ENCODE data around the gene EID2. TPM values are rescaled to one million over a fixed set of nuclear protein-coding genes. Genes with fewer than 3 reads are reported as not detected.

Gene EID2
- total RNA-seq, 6 donors from 2014 or later = 9.4 to 24.2 (median 16.2) TPM

DNA sequence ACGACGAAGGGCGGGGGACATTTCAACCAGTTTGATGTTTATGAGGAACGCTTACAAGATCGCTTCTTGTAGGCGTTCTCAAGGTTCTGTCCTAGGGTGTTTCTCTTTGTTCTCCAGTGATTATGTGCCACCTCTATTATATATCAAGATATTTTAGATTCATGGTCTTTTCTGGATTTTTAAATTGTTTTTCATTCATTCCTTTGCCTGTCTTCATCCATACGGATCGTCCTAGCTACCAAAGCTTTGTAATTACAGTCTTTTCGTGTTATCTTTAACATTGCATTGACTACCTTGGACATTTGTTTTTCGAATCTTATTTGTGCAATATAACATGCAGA is 342 bp upstream of the EID2 start:
- no peak for DNase-seq
- H3K36me3 ChIP-seq = no peaks in the 10 kb centered on the region
- 8 to 10% methylated on average over 10 of the region's 10 CpGs for WGBS, 2 donors
- peak overlapping the region in 3 of 4 donors; percentile 73 to 95 (median 90) for H3K4me3 ChIP-seq
- TF ChIP-seq POLR2A (IDR thresholded peaks at IDR 0.05) = no peak
- TF ChIP-seq POLR2AphosphoS5 (IDR thresholded peaks at IDR 0.05) = no peak
- TF ChIP-seq EP300 (IDR thresholded peaks at IDR 0.05) = no peak
- TF ChIP-seq, protein P1, sequence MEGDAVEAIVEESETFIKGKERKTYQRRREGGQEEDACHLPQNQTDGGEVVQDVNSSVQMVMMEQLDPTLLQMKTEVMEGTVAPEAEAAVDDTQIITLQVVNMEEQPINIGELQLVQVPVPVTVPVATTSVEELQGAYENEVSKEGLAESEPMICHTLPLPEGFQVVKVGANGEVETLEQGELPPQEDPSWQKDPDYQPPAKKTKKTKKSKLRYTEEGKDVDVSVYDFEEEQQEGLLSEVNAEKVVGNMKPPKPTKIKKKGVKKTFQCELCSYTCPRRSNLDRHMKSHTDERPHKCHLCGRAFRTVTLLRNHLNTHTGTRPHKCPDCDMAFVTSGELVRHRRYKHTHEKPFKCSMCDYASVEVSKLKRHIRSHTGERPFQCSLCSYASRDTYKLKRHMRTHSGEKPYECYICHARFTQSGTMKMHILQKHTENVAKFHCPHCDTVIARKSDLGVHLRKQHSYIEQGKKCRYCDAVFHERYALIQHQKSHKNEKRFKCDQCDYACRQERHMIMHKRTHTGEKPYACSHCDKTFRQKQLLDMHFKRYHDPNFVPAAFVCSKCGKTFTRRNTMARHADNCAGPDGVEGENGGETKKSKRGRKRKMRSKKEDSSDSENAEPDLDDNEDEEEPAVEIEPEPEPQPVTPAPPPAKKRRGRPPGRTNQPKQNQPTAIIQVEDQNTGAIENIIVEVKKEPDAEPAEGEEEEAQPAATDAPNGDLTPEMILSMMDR (IDR thresholded peaks at IDR 0.05) = peak in 1 of 6 experiments; percentile 2
- no peaks in the 10 kb centered on the region for H3K27me3 ChIP-seq
- peaks cover 12 to 24% (median 19%) of the 10 kb centered on the region in 4 donors for H3K4me1 ChIP-seq
- H3K27ac ChIP-seq = peak overlapping the region in 2 of 4 donors; percentile 94 to 96
- no peaks in the 10 kb centered on the region for H3K9me3 ChIP-seq
- ATAC-seq (ENCODE audit: low FRiP score in 2 of 2) = no peak

DNA sequence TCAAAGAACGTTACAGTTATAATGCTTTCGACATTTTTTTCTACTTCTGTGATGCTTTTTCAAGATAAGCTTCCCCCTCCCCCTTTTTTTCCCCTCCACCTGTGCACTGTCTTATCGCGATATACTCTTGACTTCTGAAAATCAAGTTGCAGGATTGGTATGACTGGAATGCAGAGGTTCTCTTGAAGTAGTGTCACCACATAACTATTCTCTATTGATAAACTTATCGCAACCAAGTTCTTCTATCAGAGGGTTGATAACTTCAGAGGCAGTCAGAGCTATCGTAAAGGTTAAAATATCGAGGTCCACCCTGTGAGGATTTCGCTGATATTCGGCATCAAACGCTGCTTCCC is 820 bp downstream of the EID2 start:
- Histone ChIP-seq H3K27ac (peak overlapping the region; percentile 94 to 98 (median 96)), H3K9me3 (no peaks in the 10 kb centered on the region), H3K36me3 (no peaks in the 10 kb centered on the region), H3K4me1 (peaks cover 12 to 24% (median 19%) of the 10 kb centered on the region in 4 donors), H3K4me3 (peak overlapping the region; percentile 73 to 95 (median 85)), H3K27me3 (no peaks in the 10 kb centered on the region)
- TF ChIP-seq, protein P1 (IDR thresholded peaks at IDR 0.05) = no peak
- no peak for TF ChIP-seq EP300 (IDR thresholded peaks at IDR 0.05)
- no peak for TF ChIP-seq POLR2A (IDR thresholded peaks at IDR 0.05)
- TF ChIP-seq POLR2AphosphoS5 (IDR thresholded peaks at IDR 0.05) = no peak
- 3 to 4% methylated on average over 10 of the region's 10 CpGs for WGBS, 2 donors
- DNase-seq = no peak
- no peak for ATAC-seq (ENCODE audit: low FRiP score in 2 of 2)

DNA sequence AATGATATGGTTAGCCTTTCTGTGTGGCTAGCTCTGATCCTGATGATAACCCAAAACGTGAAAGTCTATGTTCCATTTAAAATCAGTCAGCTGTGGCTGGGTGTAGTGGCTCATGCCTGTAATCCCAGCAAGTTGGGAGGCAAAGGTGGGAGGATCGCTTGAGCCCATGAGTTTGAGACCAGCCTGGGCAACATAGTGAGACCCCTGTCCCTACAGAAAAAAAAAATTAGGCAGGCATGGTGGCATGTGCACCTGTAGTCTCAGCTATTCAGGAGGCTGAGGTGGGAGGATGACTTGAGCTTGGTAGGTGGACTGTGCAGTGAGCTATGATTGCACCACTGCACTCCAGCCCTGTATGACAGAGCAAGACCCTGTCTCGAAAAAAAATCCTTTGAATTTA is 6.2 kb downstream of the EID2 start:
- no peak overlapping the region for H3K27ac ChIP-seq
- TF ChIP-seq POLR2AphosphoS5 (IDR thresholded peaks at IDR 0.05) (no peak), EP300 (IDR thresholded peaks at IDR 0.05) (no peak), POLR2A (IDR thresholded peaks at IDR 0.05) (no peak)
- TF ChIP-seq, protein P1 (IDR thresholded peaks at IDR 0.05) = no peak
- H3K27me3 ChIP-seq = no peaks in the 10 kb centered on the region
- DNase-seq (no peak), ATAC-seq (ENCODE audit: low FRiP score in 2 of 2) (no peak)
- H3K4me1 ChIP-seq = peaks cover 24 to 32% (median 25%) of the 10 kb centered on the region in 4 donors
- H3K36me3 ChIP-seq = no peaks in the 10 kb centered on the region
- H3K9me3 ChIP-seq = no peaks in the 10 kb centered on the region
- no peak overlapping the region for H3K4me3 ChIP-seq
- 77 to 80% methylated on average over 3 of the region's 3 CpGs for WGBS, 2 donors

DNA sequence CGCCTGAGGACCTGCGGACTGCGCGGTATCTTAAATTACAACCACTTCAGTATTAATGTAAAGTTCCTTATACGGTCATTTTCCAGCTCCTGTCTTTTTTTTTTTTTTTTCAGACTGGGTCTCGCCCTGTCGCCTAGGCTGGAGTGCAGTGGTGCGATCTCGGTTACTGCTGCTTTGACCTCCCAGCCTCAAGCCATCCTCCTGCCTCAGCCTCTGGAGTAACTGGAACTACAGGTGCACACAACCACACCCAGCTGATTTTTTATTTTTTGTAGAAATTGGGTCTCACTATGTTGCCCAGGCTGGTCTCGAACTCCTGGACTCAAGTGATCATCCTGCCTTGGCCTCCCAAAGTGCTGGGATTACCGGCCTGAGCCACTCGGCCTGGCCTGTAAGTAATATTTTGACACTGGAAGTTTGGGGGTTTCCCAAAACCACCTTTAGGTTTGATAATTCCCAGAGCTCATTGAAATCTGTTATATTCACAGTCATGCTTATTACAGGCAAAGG is 6.9 kb downstream of the EID2 start:
- ATAC-seq (ENCODE audit: low FRiP score in 2 of 2) = peak; percentile 3 to 17
- Histone ChIP-seq H3K4me1 (peaks cover 16 to 24% (median 18%) of the 10 kb centered on the region in 4 donors), H3K36me3 (no peaks in the 10 kb centered on the region), H3K9me3 (no peaks in the 10 kb centered on the region), H3K4me3 (peak overlapping the region in 3 of 4 donors; percentile 82 to 88 (median 83)), H3K27me3 (no peaks in the 10 kb centered on the region), H3K27ac (peak overlapping the region in 3 of 4 donors; percentile 75 to 89 (median 86))
- no peak for TF ChIP-seq POLR2AphosphoS5 (IDR thresholded peaks at IDR 0.05)
- TF ChIP-seq, protein P1 (IDR thresholded peaks at IDR 0.05) = no peak
- no peak for DNase-seq
- 21% methylated on average over 12 of the region's 12 CpGs for WGBS, 2 donors

Data from upper lobe of left lung (tissue), 6 donors.